HG02642 (cell line): ENCODE data around the gene SHCBP1L.

Experiments
- ATAC-seq: cut with Tn5 transposase; IDR thresholded peaks from one replicate; pipeline ENCODE4 v1.9.1; 2021; ENCODE audit warnings: mild to moderate bottlenecking; ENCODE audit not compliant: unreplicated experiment, poor library complexity

SHCBP1L gene

DNA sequence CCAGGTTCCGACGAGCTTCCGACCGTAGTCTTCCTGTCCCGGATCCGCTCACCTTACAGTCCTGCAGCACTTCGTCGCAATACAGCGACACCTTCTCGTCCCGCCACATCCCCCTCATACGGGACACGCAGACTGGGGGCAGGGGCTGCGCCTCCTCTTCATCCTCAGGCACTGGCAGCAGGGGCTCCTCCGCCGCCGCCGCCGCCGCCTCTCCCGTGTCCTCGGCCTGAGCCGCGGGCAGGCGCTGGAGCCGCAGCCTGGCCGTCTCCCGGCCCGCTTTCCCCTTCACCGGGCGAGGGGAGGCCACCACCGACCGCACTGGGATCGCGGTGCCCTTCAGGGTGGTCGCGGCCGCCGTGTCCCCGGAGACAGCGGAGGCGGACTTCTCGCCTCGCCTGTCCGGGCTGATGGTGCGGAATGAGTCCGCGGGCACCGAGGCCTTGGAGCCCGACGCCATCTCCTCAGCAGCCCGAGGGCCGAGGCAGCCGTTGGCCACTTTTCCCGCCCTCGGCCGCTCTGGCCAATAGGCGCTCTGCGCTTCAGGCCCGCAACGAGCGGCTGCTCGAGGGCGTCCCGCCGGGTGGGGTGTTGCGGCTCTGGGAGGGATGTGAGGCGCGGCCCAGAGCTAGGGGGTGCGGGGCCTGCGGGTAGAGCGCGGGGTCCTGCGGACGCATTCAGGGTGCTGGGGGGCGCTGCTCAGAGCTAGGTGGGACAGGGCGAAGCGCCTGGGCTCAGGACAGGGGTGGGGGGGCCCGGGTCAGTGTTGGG lies at the start of gene SHCBP1L:
Gene SHCBP1L, minus strand, starts transcription at position 490 of the 768 bp plus-strand sequence. Its CDS starts 33 bp downstream, at position 457.
- no peak for ATAC-seq

DNA sequence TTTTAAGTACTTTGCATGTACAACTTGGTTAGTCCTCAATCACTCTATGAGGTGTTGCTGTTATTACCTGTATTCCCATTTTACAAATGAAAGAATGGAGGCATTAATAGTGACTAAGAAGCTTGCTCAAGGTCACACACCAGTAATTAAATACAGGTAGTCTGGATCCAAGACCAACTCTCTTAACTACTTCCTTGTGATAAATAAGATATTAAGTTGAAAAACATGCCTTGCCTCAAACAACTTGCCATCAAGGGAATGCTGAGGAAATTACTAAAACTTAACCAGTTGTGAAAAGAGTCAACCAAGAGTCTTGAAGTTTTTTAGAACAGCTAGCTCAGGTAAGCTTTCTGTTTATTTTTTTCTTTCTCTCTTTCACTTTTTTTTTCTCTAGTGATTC lies 49.3 kb upstream of the SHCBP1L start:
- ATAC-seq: no peak

DNA sequence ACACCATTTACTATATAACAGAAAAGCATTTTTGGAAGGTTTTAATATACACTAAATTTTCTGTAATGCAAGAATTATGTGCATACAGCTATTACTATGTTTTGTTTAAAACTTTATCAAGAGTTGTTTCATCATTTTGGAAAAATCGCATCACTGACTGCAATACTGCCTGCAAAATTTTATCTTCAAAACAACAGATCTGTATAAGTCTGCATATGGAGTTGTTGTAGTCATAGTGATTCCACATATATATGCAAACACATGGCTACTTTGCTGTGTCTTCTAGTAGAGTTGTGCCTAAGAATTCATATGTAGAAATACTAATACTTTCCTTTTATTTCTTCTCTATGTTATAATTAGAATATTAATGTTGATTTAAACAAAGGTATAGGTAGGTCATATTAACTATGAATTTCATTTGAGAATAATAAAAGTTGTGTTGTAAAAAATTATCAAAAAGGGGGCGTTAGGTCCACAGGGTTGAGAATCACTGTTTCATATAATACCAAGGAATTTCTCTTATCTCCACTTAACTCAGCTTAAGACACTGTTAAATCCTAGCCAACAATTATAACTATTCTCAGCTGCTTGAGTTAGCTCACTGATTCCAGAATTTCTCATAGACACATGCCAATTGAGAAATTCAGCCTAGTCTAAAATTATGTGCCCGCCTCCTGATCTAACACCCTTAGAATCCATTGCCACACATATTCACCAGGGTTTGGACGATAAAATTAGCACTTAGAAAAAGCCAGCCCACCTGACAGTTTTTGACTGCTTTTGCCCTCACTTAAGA lies 47.4 kb upstream of the SHCBP1L start:
- no peak for ATAC-seq

DNA sequence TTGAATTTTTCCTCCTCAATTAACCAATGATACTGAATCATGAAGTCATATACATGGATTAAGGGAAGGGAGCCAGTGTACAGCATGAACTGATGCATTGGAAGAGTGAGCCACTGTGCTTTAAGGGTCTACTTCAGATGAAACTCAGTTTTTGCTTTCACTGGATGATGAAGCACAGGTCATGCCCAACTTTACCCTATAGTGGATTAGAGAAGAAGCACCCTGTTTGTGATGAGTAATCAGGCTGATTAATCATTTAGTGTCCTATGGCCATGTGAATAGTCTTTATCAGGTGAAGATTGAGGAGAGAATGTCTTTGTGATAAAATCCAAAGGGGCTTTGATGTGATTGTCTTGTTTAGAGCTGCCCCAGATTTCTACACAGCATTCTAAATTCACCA lies 45.5 kb upstream of the SHCBP1L start:
- ATAC-seq: no peak

DNA sequence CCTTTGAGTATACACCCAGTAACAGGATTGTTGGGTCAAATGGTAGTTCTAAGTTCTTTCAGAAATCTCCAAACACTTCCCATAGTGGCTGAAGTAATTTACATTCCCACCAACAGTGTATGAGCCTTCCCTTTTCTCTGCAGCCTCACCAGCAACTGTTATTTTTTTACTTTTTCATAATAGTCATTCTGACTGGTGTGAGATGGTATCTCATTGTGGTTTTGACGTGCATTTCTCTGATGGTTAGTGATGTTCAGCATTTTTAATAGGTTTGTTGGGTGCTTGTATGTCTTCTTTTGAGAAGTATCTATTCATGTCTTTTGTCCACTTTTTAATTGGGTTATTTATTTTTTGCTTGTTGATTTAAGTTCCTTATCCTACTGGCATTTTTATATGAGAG lies 43.9 kb upstream of the SHCBP1L start:
- ATAC-seq: no peak

- ATAC-seq: no peak
Observed at GRCh38 chr1:182995894-182996293, 42.9 kb upstream of the SHCBP1L start.

- no peak for ATAC-seq
Observed at GRCh38 chr1:182993746-182994145, 40.8 kb upstream of the SHCBP1L start.

DNA sequence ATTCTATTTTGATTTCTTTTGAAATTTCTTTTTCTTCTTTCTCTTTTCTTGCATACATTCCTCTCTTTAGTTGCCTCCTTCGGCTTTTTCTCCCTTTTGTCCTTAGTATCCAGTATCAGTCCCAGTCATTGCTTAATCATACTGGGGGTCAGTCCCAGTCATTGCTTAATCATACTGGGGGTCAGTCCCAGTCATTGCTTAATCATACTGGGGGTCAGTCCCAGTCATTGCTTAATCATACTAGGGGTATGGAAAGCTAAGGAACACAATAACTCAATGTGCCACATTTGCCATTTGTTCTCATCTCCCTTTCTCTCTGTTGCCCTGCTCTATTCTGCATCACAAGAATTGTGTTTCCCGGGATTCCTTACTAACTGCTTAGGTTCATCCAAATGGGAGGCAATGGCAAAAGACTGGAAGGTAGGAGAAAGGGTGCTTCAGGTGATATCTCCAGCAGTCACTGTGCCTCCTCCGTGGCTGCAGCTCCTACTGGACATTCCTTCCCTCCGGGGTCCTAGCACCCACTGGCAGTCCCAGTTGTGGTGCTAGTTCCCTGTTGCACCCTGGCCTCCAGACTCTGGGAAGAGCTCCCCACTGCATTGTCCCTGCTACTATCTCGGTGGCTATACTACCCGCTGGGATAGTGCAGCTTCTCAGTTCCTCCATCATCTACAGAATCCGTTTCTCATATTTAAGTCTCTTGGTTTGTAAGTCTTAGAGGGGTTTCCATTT lies 37.6 kb upstream of the SHCBP1L start:
- no peak for ATAC-seq

DNA sequence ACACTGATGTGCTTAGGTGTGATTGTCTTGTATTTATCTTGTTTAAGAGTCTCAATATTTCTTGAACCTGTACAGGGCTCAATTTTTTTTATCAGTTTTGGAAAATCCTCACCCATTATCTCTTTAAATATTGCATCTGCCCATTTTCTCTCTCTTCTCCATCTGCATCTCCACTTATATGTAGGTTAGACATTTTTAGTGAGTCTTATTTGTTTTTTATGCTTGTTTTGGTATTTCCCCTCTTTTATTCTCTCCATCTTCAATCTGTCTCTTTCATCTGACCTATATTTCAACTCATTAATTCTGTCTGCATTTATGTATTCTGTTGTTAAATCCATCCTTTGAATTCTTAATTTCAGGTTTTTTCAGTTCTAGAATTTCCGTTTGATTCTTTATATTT lies 32.9 kb upstream of the SHCBP1L start:
- no peak for ATAC-seq

DNA sequence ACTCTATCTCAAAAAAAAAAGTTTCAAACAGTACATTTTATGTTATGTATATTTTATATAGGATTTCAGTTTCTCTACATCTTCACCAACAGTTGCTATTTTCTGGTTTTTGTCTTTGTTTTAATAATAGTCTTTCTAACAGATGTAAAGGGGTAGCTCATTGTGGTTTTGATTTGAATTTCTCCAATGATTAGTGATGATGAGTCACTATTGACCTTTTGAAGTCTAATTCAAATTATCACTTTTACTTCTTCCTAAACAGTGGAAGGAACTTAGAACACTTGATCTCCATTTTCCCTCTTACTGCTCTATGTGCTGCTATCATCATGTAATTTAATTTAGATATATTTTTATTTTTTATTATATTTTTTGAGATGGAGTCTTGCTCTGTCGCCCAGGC lies 31.7 kb upstream of the SHCBP1L start:
- no peak for ATAC-seq

GRCh38 chr1:182984138-182984537 lies 31.2 kb upstream of the SHCBP1L start:
- ATAC-seq: no peak

DNA sequence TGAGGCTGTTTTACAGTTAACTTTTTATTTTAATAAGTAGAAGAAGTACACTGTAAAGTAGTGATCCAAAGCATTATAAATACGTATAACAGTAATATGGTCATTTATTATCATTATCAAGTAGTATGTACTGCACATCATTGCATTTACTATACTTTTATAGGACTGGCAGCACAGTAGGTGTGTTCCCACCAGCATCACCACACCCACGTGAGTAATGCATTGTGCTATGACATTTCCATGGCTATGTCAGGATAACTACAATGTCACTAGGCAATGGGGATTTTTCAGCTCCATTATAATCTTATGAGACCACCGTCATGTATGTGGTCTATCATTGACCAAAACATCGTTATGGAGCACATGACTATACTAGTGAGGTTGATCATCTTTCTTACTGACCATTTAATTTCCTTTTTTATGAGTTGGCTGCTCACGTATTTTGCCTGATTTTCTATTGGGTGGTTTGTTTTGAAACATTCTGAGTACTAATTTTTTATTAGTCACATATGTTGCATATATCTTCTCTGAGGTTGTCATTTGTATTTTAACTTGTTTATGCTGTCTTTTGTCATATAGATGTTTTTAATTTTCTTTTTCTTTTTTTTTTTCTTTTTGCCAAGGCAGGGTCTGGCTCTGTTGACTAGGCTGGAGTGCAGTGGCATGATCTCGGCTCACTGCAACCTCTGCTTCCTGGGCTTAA lies 25.3 kb upstream of the SHCBP1L start:
- no peak for ATAC-seq

GRCh38 chr1:182977480-182977879 lies 24.5 kb upstream of the SHCBP1L start:
- no peak for ATAC-seq

GRCh38 chr1:182974506-182975191 lies 21.7 kb upstream of the SHCBP1L start:
- no peak for ATAC-seq

DNA sequence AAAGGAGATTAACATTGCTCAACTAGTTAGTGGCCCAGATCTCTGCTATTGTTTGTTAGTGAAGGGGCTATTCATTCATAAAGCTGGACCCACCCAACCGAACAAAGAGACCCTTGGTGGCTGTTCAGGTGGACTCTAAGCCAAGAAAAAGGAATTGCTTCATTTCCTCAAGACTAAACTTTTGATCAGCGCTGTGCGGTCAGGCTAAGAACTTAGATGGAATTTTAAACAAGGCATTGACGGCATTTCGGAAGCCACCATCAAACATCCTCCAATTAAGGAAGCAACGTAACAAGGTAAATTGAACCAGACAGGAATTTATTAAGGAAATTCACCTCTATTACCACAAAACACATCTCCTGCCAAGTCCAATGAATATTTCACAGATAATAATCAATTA lies 19.9 kb upstream of the SHCBP1L start:
- no peak for ATAC-seq

- ATAC-seq: no peak
Observed at GRCh38 chr1:182972231-182972630, 19.3 kb upstream of the SHCBP1L start.

GRCh38 chr1:182971219-182971618 lies 18.3 kb upstream of the SHCBP1L start:
- no peak for ATAC-seq

GRCh38 chr1:182968836-182969734 lies 16.1 kb upstream of the SHCBP1L start:
- no peak for ATAC-seq
